Glutamatergic neuron (in vitro differentiated cells): ENCODE measurements around the gene OR5F1. TPM values are rescaled to one million over a fixed set of nuclear protein-coding genes. Genes with fewer than 3 reads are reported as not detected.

Experiments
- DNase-seq: peaks from one replicate; pipeline ENCODE4 v3.0.0; 2022
- H3K27ac Mint-ChIP-seq: one replicate; pipeline ENCODE4 v1.8.0; 2020; ENCODE audit warnings: mild to moderate bottlenecking, mixed read lengths, inconsistent platforms; ENCODE audit not compliant: unreplicated experiment
- H3K27me3 Mint-ChIP-seq: one replicate; pipeline ENCODE4 v1.8.0; 2020; ENCODE audit warnings: mild to moderate bottlenecking, moderate library complexity, mixed read lengths, inconsistent platforms; ENCODE audit not compliant: unreplicated experiment
- H3K36me3 Mint-ChIP-seq: one replicate; pipeline ENCODE4 v1.8.0; 2020; ENCODE audit warnings: mild to moderate bottlenecking, mixed read lengths, inconsistent platforms; ENCODE audit not compliant: unreplicated experiment
- H3K4me1 Mint-ChIP-seq: one replicate; pipeline ENCODE4 v1.8.0; 2020; ENCODE audit warnings: mild to moderate bottlenecking, low read depth, mixed read lengths, inconsistent platforms; ENCODE audit not compliant: unreplicated experiment
- H3K4me3 Mint-ChIP-seq: one replicate; pipeline ENCODE4 v1.8.0; 2020; ENCODE audit warnings: mild to moderate bottlenecking, mixed read lengths, inconsistent platforms; ENCODE audit not compliant: unreplicated experiment
- H3K9me3 Mint-ChIP-seq: one replicate; pipeline ENCODE4 v1.8.0; 2020; ENCODE audit warnings: mild to moderate bottlenecking, moderate library complexity, mixed read lengths, inconsistent platforms; ENCODE audit not compliant: unreplicated experiment
- CTCF ChIP-seq: fragments of 200-600 bp; sonication (generic); IDR thresholded peaks from one replicate; pipeline ENCODE4 v1.5.0; 2021; ENCODE audit not compliant: partially characterized antibody, unreplicated experiment
- total RNA-seq: library from RNA; stranded (reverse); fragmentation: NEBNext Ultra II Directional; extraction: Animal tissue kit (Norgen Biotek cat#: 25700); gene quantifications from one replicate; pipeline ENCODE4 v1.2.1, GENCODE V29; 2021; ENCODE audit not compliant: unreplicated experiment

OR5F1 gene
- total RNA-seq, 1 donor from 2014 or later: not detected

- Mint-ChIP-seq H3K9me3 (no peaks in the 10 kb centered on the region), H3K27me3 (no peaks in the 10 kb centered on the region), H3K36me3 (no peaks in the 10 kb centered on the region), H3K4me3 (no peak within 1 kb of the TSS), H3K4me1 (no peaks in the 10 kb centered on the region), H3K27ac (no peak within 1 kb of the TSS)
- TF ChIP-seq CTCF: no peak
- no peak for DNase-seq
Observed at GRCh38 chr11:55969845-55970244, 24.6 kb downstream of the OR5F1 start, which contains the start of gene OR10AG1. OR10AG1 (minus strand) TSS chr11:55969945; CDS start chr11:55969907, 38 bp downstream.

DNA sequence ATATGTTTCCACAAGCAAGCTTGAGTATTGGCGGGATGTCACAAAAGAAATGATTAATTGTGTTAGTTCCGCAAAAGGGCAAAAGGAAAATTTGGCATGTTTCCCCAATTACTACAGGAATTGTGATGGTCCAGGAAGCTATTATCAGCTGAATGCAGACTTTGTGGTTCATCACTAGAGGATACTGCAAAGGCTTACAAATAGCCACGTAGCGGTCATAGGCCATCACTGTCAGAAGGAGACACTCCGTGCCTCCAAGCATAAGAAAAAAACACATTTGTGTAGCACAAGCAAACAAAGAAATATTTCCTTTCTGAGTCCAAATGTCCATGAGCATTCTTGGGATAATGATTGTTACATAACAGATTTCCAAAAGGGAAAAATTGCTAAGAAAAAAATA lies 26.5 kb downstream of the OR5F1 start:
- no peak overlapping the region for H3K4me3 Mint-ChIP-seq
- H3K9me3 Mint-ChIP-seq: no peaks in the 10 kb centered on the region

DNA sequence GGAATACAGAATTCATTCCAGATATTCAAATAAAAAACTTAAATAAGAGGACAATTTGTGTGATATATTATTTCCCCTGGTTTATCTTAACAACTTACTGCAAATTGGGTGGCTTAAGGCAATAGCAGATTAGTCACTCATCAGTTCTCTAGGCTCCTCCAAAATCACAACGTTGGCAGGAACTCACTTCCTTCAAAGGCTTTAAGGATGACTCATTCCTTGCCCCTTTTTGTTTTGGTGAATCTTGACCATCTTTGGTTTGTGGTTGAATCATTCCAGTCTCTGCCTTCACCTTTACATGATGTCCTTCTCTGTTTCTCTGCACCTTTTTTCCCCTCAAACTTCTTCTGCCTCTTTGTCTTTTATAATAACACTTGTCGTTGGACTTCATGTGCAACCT lies 28.0 kb downstream of the OR5F1 start:
- H3K4me1 Mint-ChIP-seq: no peaks in the 10 kb centered on the region
- H3K27ac Mint-ChIP-seq: no peak overlapping the region
- no peak for DNase-seq
- H3K27me3 Mint-ChIP-seq: no peaks in the 10 kb centered on the region
- H3K36me3 Mint-ChIP-seq: no peaks in the 10 kb centered on the region
- H3K4me3 Mint-ChIP-seq: no peak overlapping the region
- H3K9me3 Mint-ChIP-seq: no peaks in the 10 kb centered on the region
- no peak for TF ChIP-seq CTCF

More for the DNA sequence above, 26.5 kb downstream of the OR5F1 start:
- H3K4me1 Mint-ChIP-seq: no peaks in the 10 kb centered on the region
- no peak for TF ChIP-seq CTCF
- H3K27ac Mint-ChIP-seq: no peak overlapping the region
- H3K36me3 Mint-ChIP-seq: no peaks in the 10 kb centered on the region
- no peak for DNase-seq
- no peaks in the 10 kb centered on the region for H3K27me3 Mint-ChIP-seq

GRCh38 chr11:55956521-55956920 lies 37.9 kb downstream of the OR5F1 start:
- H3K9me3 Mint-ChIP-seq: no peaks in the 10 kb centered on the region
- H3K4me3 Mint-ChIP-seq: no peak overlapping the region
- no peak for DNase-seq
- H3K36me3 Mint-ChIP-seq: no peaks in the 10 kb centered on the region
- H3K4me1 Mint-ChIP-seq: no peaks in the 10 kb centered on the region
- H3K27me3 Mint-ChIP-seq: peaks cover 2% of the 10 kb centered on the region
- H3K27ac Mint-ChIP-seq: no peak overlapping the region
- no peak for TF ChIP-seq CTCF

DNA sequence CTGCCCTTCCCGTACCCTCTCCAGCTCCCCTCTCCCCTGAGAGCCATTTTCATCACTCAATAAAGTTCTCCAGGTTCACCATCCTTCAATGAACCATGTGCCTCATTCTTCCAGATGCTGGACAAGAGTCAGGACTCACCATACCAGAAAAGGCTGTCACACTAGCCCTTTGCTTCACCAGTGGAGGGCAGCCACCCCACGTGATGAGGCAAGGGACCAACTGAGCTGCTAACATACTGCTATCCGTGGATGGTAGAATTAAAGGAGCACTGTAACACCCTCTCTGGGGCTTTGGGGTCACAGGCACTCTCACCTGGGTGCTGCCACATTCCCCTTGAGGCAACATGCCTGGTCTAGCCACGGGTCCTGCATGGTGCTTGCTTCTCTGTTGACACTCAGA lies 45.1 kb downstream of the OR5F1 start:
- no peak for TF ChIP-seq CTCF
- H3K9me3 Mint-ChIP-seq: no peaks in the 10 kb centered on the region
- no peak overlapping the region for H3K4me3 Mint-ChIP-seq
- peaks cover 1% of the 10 kb centered on the region for H3K27me3 Mint-ChIP-seq
- no peaks in the 10 kb centered on the region for H3K4me1 Mint-ChIP-seq
- DNase-seq: no peak
- no peaks in the 10 kb centered on the region for H3K36me3 Mint-ChIP-seq
- no peak overlapping the region for H3K27ac Mint-ChIP-seq

Other genes starting within 250 kb of the OR5F1 start
- not detected for gene OR5D13, start 221.2 kb downstream of the OR5F1 start, total RNA-seq
- gene OR5D14, start 199.1 kb downstream of the OR5F1 start, total RNA-seq: not detected
- not detected for gene OR5L1, start 183.3 kb downstream of the OR5F1 start, total RNA-seq
- not detected for gene OR5D18, start 175.0 kb downstream of the OR5F1 start, total RNA-seq
- gene OR5L2, start 167.4 kb downstream of the OR5F1 start, total RNA-seq: not detected
- not detected for gene OR5D16, start 155.9 kb downstream of the OR5F1 start, total RNA-seq
- gene TRIM51, start 111.3 kb downstream of the OR5F1 start, total RNA-seq: 0.37 TPM
- gene OR5W2, start 80.0 kb downstream of the OR5F1 start, total RNA-seq: not detected
- gene OR5I1, start 58.2 kb downstream of the OR5F1 start, total RNA-seq: not detected
- gene OR10AG1, start 24.7 kb downstream of the OR5F1 start, total RNA-seq: not detected
- not detected for gene OR5AS1, start 33.0 kb upstream of the OR5F1 start, total RNA-seq
- gene OR8I2, start 98.7 kb upstream of the OR5F1 start, total RNA-seq: not detected
- not detected for gene OR8H2, start 109.1 kb upstream of the OR5F1 start, total RNA-seq
- not detected for gene OR8H3, start 127.7 kb upstream of the OR5F1 start, total RNA-seq
- gene OR8J3, start 145.6 kb upstream of the OR5F1 start, total RNA-seq: not detected
- not detected for gene OR8K5, start 165.7 kb upstream of the OR5F1 start, total RNA-seq
- gene OR5J2, start 182.0 kb upstream of the OR5F1 start, total RNA-seq: not detected
- not detected for gene OR5T2, start 239.6 kb upstream of the OR5F1 start, total RNA-seq